ELF-1 (cell line): ENCODE results near the gene GGA1.

ENCODE experiments used
- DNase-seq: peaks from one replicate; pipeline ENCODE4 v3.0.0-alpha.2; 2016; ENCODE audit warnings: low read depth, low spot score

GGA1 gene, protein sequence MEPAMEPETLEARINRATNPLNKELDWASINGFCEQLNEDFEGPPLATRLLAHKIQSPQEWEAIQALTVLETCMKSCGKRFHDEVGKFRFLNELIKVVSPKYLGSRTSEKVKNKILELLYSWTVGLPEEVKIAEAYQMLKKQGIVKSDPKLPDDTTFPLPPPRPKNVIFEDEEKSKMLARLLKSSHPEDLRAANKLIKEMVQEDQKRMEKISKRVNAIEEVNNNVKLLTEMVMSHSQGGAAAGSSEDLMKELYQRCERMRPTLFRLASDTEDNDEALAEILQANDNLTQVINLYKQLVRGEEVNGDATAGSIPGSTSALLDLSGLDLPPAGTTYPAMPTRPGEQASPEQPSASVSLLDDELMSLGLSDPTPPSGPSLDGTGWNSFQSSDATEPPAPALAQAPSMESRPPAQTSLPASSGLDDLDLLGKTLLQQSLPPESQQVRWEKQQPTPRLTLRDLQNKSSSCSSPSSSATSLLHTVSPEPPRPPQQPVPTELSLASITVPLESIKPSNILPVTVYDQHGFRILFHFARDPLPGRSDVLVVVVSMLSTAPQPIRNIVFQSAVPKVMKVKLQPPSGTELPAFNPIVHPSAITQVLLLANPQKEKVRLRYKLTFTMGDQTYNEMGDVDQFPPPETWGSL

DNA sequence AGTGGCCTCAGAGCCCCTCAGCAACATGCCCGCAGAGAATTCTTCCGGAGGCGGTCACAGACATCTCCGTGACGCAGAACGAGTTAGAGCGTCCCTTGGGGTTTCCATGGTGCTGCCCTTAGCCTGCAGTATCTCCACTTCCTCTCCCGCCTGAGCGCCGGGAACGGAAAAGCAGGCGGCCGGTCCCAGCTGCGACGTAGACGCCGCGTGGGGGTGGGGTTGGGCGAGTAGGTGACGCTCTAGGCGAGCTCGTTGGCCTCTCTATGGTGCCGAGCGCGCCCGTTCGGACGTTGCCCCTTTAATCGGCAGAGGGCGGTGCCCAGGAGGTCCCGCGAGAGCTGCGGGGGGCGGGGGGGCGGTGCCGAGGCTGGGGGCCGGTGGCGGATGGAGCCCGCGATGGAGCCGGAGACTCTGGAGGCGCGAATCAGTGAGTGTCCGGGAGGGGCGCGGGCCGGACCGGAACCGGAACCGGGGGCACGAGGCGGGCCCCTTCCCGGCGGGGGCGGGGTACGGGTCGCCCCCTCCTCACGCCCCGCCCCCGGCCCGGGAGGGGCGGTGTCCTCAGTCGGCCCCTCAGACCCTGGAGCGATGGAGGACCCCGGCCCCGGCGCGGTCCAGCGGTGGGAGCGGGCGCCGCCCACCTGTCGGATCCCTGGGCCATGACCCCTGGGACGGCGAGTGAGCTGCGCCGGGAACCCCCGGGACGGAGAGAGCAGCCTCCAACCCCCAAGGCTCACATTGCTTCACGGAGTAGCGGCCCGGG is at the start of gene GGA1:
GGA1 (plus strand) TSS at position 358 of the 763 bp plus-strand sequence; CDS start at position 385, 27 bp downstream.
- peak; percentile 98 for DNase-seq

DNA sequence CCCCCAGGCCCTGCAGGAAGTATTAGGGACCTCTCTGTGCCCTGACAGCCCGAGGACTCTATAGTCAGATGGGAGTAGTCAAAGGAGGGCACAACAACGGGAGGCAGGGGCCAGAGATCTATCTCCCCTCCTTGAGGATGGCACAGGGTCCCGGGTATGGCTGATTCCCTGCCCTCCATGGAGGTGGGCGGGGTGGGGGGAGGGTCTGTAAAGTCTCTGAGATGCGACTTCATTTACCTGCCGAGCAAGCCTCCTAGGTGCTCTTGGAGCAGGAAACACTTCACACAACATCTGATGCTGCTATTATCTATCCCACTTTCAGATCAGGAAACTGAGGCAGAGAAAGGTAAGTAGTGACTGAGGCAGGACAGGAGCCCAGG is 49.1 kb upstream of the GGA1 start:
- no peak for DNase-seq

DNA sequence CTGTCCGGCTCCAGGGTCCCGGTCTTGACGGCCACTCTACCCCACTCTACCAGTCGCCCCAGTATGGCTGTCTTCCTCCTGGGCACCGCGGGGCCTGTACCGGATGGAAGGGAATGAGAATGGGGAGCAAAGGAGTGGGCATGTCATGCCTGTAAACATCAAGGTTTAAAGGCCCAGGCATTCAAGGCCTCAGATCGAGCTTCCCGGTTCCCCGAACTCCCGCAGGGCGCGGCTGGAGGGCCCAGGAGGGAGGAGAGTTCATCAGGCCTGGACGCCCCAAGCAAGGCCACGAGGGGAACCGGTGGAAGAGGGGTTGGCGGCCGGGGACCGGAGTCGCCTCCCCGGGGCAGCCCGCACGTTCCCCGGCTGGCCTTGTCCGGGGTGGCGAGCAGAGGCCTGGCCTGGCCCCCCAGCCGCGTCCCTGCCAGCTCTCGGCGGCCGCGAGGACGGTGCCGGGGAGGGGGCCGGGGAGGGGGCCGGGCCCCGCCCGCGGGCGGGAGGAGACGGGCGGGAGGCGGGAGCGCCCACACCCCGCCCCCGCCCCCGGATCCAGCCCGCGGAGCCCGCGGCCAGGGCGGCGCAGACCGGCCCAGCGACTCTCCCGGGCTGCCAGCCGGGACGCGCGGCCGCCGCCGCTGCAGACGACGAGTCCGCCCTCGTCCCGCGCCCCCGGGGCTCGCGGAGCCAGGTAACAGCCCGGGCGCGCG is 48.6 kb upstream of the GGA1 start, which contains the start of gene CDC42EP1:
CDC42EP1 (plus strand) TSS at position 580 of the 707 bp plus-strand sequence. CDS start 5,870 bp downstream, outside the sequence.
- DNase-seq: peak; percentile 59

GRCh38 chr22:37560608-37561211 is 47.9 kb upstream of the GGA1 start:
- peak; percentile 50 for DNase-seq

DNA sequence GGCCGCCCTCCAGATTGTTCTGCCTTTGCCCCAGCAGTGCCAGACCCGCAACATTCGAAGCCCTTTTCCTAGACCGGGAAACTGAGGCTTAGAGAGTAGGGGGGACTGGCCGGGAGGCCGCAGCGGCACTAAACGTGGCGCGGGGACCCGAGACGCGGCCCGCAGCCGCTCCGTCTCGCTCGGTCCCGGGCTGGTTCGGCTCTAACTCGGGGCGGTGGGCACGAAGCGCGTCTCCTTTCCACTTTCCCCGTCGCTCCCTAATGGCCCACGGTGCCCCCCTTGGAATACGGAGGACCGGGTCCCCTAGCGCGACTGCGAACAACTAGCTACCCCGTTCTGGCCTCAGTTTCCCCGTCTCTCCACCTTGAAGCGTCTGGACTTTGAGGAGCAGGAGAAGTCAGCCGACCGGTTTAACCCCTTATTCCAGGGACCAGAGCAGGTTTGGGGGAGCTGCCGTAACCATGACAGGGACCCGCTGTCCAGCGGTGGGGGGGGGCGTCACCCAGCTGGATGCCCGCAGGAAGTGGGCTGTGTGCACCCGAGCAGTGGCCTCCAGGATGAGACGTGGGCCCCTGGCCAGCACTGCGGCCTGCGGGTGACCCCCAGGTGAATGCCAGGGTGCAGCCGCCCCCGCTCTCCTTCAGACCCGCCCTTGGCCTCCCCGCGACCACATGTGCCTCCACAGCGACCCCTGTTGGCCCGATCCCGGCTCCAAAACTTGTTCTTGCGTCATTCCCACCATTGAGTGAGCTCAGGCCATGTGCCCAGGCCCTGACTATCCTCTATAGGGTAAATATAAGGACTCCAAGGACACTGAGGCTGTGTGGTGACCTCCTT is 47.2 kb upstream of the GGA1 start:
- peak; percentile 95 for DNase-seq

GRCh38 chr22:37562049-37562875 is 46.4 kb upstream of the GGA1 start:
- DNase-seq: no peak

DNA sequence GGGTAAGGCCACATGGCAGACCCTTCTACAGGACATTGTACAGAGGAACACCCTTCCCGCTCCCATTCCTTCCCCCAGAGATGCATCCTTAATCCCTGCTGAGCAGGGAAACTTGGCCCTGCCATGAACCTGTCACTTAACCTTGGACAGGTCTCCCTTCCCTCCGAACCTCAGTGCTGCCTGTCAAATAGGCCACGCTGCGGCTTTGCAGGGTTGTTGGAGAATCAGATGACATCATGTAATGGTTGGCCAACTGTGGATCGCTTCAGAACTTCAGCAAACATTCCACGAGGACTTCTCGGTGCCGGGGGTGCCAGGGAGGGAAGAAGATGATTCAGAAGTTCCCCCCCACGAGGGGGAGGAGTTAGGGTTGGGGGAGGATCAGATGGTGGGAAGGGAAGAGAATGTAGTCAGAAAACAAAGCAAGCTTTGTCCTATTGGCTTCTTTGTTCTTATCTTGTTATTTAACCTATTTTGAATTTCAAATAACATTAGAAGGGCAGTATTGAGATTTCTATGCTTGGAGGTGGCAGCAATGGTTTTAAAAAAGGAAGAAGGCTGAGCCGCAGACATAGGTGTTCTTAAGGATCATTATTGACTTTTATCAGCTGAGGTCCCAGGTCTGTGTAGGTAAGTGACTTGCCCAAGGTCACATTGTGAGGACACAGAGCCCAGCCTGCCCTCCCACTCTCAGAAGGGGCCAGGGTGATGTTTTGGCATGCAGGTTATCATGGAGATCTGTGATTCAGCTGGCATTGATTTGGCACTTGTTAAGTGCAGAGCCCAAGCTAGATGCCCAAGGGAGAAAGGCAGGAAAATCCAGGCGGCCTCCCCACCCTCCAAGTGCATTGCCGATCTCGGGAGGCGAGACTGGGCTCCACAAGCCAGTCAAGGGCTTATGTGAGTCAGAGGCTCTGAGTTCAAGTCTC is 45.2 kb upstream of the GGA1 start:
- peak; percentile 52 for DNase-seq

DNA sequence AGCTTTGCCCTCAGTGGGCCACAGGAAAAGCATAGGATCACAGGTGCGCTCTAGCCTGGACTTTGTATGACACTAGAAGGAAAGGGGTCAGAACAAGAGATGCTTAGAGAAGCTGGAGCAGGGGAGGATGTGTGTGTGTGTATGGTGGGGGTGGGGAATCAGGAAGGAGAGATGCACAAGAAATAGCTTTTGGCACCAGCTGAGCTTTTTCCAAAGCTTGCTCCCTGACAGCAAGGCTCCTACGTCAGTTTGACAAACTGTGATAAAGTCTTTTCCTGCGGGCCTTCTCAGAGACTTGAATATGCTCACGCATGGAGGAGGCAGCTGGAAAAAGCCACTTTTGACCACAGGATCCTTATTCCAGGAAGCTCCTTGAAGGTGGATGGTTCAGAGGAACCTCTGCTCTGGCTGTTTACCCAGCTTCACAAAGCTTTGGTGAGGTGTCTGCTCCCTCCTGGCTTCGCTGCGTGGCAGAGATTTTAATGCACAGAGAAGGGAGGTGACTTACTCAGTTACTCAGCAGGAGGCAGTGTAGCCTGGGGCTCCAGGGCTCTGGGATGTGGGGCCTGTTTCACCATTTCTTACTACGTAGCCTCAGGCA is 44.4 kb upstream of the GGA1 start:
- DNase-seq: peak; percentile 69

DNA sequence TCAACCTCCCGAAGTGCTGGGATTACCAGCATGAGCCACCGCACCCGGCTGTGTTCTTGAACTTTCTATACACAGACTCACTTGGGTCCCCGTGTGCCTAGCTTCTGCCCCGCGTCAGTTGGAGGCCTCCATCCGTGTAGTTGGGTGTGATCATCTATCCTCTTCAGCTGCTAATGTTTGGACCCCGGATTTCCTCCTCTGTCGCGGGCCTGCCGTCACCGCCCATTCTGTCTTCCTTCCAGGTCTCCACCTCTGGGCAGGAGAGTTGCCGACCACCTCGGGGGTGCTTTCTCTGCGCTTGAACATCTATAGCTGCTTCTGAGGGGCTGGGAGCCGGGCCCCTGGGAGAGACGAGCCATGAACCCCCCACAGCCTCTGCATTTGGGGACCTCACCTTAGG is 42.8 kb upstream of the GGA1 start:
- DNase-seq: no peak

DNA sequence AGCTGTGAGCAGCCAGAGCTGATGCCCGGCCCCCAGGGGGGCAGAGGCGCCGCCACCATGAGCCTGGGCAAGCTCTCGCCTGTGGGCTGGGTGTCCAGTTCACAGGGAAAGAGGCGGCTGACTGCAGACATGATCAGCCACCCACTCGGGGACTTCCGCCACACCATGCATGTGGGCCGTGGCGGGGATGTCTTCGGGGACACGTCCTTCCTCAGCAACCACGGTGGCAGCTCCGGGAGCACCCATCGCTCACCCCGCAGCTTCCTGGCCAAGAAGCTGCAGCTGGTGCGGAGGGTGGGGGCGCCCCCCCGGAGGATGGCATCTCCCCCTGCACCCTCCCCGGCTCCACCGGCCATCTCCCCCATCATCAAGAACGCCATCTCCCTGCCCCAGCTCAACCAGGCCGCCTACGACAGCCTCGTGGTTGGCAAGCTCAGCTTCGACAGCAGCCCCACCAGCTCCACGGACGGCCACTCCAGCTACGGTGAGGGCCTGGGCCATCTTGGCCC is 42.3 kb upstream of the GGA1 start:
- DNase-seq: no peak

- DNase-seq: peak; percentile 93
Measured at GRCh38 chr22:37566903-37567798, 41.5 kb upstream of the GGA1 start.

GRCh38 chr22:37568012-37568411 is 40.6 kb upstream of the GGA1 start:
- DNase-seq: no peak

- DNase-seq: no peak
Measured at GRCh38 chr22:37568448-37569008, 40.1 kb upstream of the GGA1 start.

DNA sequence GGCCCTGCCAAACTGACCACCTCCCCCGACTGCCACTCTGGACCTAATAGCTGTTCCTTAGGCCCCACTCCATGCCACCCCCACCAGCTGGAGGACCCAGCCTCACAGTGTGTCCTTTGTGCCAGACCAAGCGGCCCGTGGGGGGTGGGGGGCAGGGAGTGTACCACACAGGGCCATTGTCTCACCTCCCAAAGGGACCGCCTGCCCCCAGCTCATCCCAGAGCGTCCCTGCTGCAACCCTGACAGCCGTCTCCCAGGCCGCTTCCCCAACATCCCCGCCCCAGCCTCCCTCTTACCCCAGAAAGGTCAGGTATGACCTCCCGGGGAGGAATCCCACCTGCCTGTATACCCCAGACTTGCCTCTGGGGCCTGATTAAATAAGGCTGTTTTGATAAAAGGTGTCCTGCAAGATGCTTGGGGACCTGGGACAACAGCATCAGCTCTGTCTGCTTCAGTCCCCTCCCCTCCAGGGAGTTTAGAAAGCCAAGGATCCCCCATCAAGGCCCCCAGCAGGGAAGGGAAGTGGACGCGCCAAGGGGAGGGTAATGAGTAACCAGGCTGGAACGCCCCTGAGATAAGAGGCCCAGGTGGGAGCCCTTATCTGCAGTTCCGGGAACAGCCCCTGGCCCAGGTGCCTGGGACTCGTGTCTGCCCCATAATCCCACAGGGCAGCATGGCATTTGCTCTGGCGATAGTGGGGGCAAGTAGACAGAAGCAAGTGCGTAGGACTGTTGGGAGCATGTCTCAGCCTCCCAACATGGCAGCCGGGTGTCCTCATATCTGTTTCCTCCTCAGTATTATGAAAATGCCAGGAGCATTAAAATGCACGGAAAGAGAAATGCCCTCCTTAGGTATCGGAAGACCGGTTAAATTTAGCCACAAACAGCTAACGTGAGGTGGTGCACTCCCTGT is 39.4 kb upstream of the GGA1 start:
- DNase-seq: peak; percentile 74
